Progenitor cell of endocrine pancreas (in vitro differentiated cells): Measurements from ENCODE around the gene CD80. TPM values are rescaled to one million over a fixed set of nuclear protein-coding genes. Genes with fewer than 3 reads are reported as not detected.

Source experiments
- DNase-seq: peaks from one replicate; pipeline ENCODE4 v3.0.0; 2021; ENCODE audit warnings: low spot score; ENCODE audit not compliant: unreplicated experiment
- H3K27ac Mint-ChIP-seq: 2 replicates; pipeline ENCODE4 v1.8.0; 2021; ENCODE audit warnings: mild to moderate bottlenecking, moderate library complexity, mixed read lengths
- H3K27me3 Mint-ChIP-seq: 2 replicates; pipeline ENCODE4 v1.8.0; 2021; ENCODE audit warnings: mixed read lengths
- H3K36me3 Mint-ChIP-seq: 2 replicates; pipeline ENCODE4 v1.8.0; 2022; ENCODE audit warnings: mixed read lengths; ENCODE audit not compliant: insufficient read depth
- H3K4me1 Mint-ChIP-seq: 2 replicates; pipeline ENCODE4 v1.8.0; 2021; ENCODE audit warnings: low read depth, mixed read lengths
- H3K4me3 Mint-ChIP-seq: 2 replicates; pipeline ENCODE4 v1.8.0; 2021; ENCODE audit warnings: low read depth, mild to moderate bottlenecking, moderate library complexity, mixed read lengths
- H3K9me3 Mint-ChIP-seq: 2 replicates; pipeline ENCODE4 v1.8.0; 2021; ENCODE audit warnings: low read depth, mixed read lengths
- CTCF ChIP-seq: fragments of 200-600 bp; sonication (generic); IDR thresholded peaks from one replicate; pipeline ENCODE4 v1.5.0; 2021; ENCODE audit warnings: antibody characterized with exemption, mild to moderate bottlenecking; ENCODE audit not compliant: unreplicated experiment
- total RNA-seq: library from RNA; stranded (reverse); gene quantifications from 2 replicates; pipeline ENCODE4 v1.2.1, GENCODE V29; 2021

The CD80 gene
- total RNA-seq, 1 donor from 2014 or later, result 0.24 TPM

GRCh38 chr3:119508172-119508845 is 51.1 kb downstream of the CD80 start:
- TF ChIP-seq CTCF, result no peak
- Mint-ChIP-seq H3K27ac (peak overlapping the region; percentile 7), H3K9me3 (no peaks in the 10 kb centered on the region), H3K4me1 (no peaks in the 10 kb centered on the region), H3K27me3 (no peaks in the 10 kb centered on the region), H3K36me3 (peaks cover 21% of the 10 kb centered on the region), H3K4me3 (no peak overlapping the region)
- DNase-seq, result no peak

GRCh38 chr3:119507404-119507803 is 52.0 kb downstream of the CD80 start:
- no peaks in the 10 kb centered on the region for H3K9me3 Mint-ChIP-seq
- peaks cover 17% of the 10 kb centered on the region for H3K36me3 Mint-ChIP-seq
- no peak overlapping the region for H3K27ac Mint-ChIP-seq
- no peak overlapping the region for H3K4me3 Mint-ChIP-seq
- no peaks in the 10 kb centered on the region for H3K4me1 Mint-ChIP-seq
- no peak for DNase-seq
- no peak for TF ChIP-seq CTCF
- H3K27me3 Mint-ChIP-seq, result no peaks in the 10 kb centered on the region

GRCh38 chr3:119506631-119507030 is 52.8 kb downstream of the CD80 start:
- Mint-ChIP-seq H3K27ac (no peak overlapping the region), H3K4me1 (no peaks in the 10 kb centered on the region), H3K36me3 (peaks cover 17% of the 10 kb centered on the region), H3K4me3 (no peak overlapping the region), H3K9me3 (no peaks in the 10 kb centered on the region), H3K27me3 (no peaks in the 10 kb centered on the region)
- DNase-seq, result no peak
- no peak for TF ChIP-seq CTCF

GRCh38 chr3:119500901-119501300 is 58.5 kb downstream of the CD80 start:
- Mint-ChIP-seq H3K27ac (peak overlapping the region; percentile 12), H3K36me3 (peaks cover 3% of the 10 kb centered on the region), H3K27me3 (no peaks in the 10 kb centered on the region), H3K9me3 (no peaks in the 10 kb centered on the region), H3K4me3 (no peak overlapping the region), H3K4me1 (peaks cover 14% of the 10 kb centered on the region)
- no peak for DNase-seq
- TF ChIP-seq CTCF, result no peak

GRCh38 chr3:119500265-119500664 is 59.1 kb downstream of the CD80 start:
- H3K4me1 Mint-ChIP-seq, result peaks cover 14% of the 10 kb centered on the region
- peaks cover 3% of the 10 kb centered on the region for H3K36me3 Mint-ChIP-seq
- no peaks in the 10 kb centered on the region for H3K9me3 Mint-ChIP-seq
- H3K4me3 Mint-ChIP-seq, result peak overlapping the region; percentile 100
- H3K27ac Mint-ChIP-seq, result peak overlapping the region; percentile 24
- TF ChIP-seq CTCF, result no peak
- no peaks in the 10 kb centered on the region for H3K27me3 Mint-ChIP-seq
- no peak for DNase-seq
